NK-92 treated with Interleukin-12 subunit alpha and Interleukin-12 subunit beta, amount 100 ng/mL, for 24 hours (cell line): ENCODE results near the gene TMEM132D.

Experiments
- DNase-seq: peaks from one replicate; lab custom pipeline; 2025; lab: John Stamatoyannopoulos, UW

Gene TMEM132D

GRCh38 chr12:129184127-129184928 is 719.5 kb downstream of the TMEM132D start:
- no peak for DNase-seq

- no peak for DNase-seq
These were observed 723.8 kb downstream of the TMEM132D start for GRCh38 chr12:129179941-129180553.

GRCh38 chr12:129169928-129170327 is 733.9 kb downstream of the TMEM132D start:
- DNase-seq, result no peak

- no peak for DNase-seq
These were observed 740.0 kb downstream of the TMEM132D start for GRCh38 chr12:129163861-129164260.

GRCh38 chr12:129163461-129163860 is 740.4 kb downstream of the TMEM132D start:
- no peak for DNase-seq

- DNase-seq, result no peak
These were observed 741.0 kb downstream of the TMEM132D start for GRCh38 chr12:129162805-129163204.

- no peak for DNase-seq
These were observed 742.3 kb downstream of the TMEM132D start for GRCh38 chr12:129161511-129161910.

- DNase-seq, result no peak
These were observed 743.5 kb downstream of the TMEM132D start for GRCh38 chr12:129160282-129160681.

- DNase-seq, result no peak
These were observed 751.3 kb downstream of the TMEM132D start for GRCh38 chr12:129152351-129153104.

- no peak for DNase-seq
These were observed 753.1 kb downstream of the TMEM132D start for GRCh38 chr12:129150721-129151120.

GRCh38 chr12:129145381-129145780 is 758.4 kb downstream of the TMEM132D start:
- no peak for DNase-seq

- no peak for DNase-seq
These were observed 765.0 kb downstream of the TMEM132D start for GRCh38 chr12:129138776-129139175.

GRCh38 chr12:129136694-129137325 is 767.0 kb downstream of the TMEM132D start:
- DNase-seq, result no peak

GRCh38 chr12:129127771-129128170 is 776.1 kb downstream of the TMEM132D start:
- no peak for DNase-seq

- no peak for DNase-seq
These were observed 776.6 kb downstream of the TMEM132D start for GRCh38 chr12:129127211-129127610.

- DNase-seq, result no peak
These were observed 784.3 kb downstream of the TMEM132D start for GRCh38 chr12:129119537-129119936.

- no peak for DNase-seq
These were observed 788.3 kb downstream of the TMEM132D start for GRCh38 chr12:129115558-129115957.

GRCh38 chr12:129110575-129110974 is 793.2 kb downstream of the TMEM132D start:
- no peak for DNase-seq

- DNase-seq, result no peak
These were observed 794.4 kb downstream of the TMEM132D start for GRCh38 chr12:129109174-129110001.

- no peak for DNase-seq
These were observed 797.1 kb downstream of the TMEM132D start for GRCh38 chr12:129106772-129107171.

GRCh38 chr12:129103231-129103630 is 800.6 kb downstream of the TMEM132D start:
- no peak for DNase-seq
